ENCODE results near the gene TTC33.
A peak's percentile ranks its signal among the peaks of the same experiment; 100 is the strongest.
"Not testable (repeated sequence)": the region's sequence is repeated elsewhere in the genome, so short reads cannot be mapped to it uniquely, and the experiment has no call there.

TTC33 gene

DNA sequence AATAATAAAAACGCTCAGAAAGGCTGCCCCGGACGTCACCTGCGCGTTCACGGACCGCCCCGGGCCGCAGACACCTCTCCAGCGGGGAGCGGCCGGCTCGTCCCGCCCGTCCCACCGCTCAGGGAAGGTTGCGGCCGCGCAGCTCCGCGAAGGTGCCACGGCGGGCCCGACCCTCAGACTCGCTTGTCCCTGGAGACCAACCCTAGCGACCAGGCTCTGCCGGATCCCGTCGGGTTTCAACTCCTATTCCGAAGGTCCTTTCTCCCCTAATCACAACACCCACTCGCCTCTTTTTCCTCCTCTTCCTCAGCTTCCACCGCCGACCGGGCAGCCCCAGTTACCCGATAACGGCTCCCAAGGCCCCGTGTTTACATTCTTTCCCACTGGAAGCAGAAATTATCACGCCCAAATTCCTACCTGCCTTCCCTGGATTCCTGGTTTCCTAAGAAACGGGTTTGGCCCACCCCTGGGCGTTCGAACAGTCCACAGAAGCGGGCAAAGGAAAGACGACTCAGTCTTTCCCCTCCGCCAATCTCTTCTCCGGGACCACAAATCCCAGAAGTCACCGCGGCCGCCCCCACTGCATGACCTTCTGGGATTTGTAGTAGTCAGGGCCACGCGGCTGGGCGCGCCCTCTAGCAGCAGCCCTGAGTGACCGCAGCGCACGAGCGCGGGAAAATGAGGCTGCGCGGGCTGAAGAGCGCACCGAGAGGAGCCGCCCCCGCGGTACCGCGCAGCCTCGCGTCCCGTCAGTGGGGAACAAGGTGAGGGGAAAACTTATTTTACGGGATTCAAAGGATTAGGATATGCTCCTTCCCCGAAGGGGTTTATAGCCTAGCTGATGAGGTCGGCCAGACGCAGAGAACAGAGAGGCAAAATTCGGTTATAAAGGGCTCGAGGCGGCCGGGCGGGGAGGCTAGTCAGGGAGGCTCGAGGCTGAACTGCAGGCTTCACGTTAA, at the start of gene TTC33:
Gene TTC33 (minus strand): TSS at position 555 of the 959 bp plus-strand sequence. CDS start 8,943 bp downstream, outside the sequence.
- H3K4me3 ChIP-seq: peak within 1 kb of the TSS; percentile 57 to 97 (median 83)
- peak within 1 kb of the TSS; percentile 70 to 97 (median 90) for H3K27ac ChIP-seq

- Histone ChIP-seq H3K4me3 (no peak overlapping the region), H3K27ac (no peak overlapping the region)
Observed at GRCh38 chr5:40801771-40802562, 46.2 kb upstream of the TTC33 start.

DNA sequence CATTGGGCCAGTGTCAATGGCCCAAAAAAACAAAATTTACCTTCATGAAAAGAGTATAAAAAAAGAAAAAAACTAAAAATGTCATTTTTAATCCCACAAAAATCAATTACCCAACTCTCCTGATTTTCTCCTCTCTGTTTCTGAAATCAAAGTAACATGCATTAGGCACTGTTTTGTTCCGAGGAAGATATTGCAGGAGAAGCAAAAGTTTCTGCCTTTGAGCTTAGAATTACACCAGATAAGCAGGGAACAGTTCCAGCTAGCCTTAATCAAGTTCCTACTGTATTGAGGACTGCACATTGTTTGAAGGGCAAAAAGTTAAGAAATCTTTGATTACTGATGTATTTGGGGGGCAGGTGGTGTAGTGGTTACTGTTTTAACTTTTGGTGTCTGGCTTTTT, 43.5 kb upstream of the TTC33 start:
- no peak overlapping the region for H3K4me3 ChIP-seq
- peak overlapping the region in 4 of 21 experiments; percentile 12 to 91 (median 90) for H3K27ac ChIP-seq

DNA sequence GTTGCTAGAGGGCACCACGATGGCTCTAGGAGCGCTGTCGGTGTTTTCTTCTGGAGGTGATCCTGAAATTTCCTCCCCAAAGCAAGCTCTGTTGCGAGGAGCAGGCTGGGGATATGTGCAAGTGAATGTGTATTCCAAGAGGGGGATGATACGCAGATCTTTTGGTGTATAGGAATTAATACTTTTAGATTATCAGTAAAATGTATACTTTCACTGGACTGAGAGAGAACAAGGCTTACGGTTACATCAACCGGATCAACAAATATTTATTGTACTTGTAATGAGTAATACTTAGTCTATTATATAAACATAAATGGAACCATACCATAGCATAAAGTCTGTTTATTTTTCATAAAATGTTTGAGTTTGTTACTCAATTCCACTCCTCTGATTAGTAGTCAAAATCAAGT, 43.0 kb upstream of the TTC33 start:
- H3K27ac ChIP-seq: peak overlapping the region in 20 of 21 experiments; percentile 41 to 96 (median 91)
- peak overlapping the region; percentile 73 to 100 (median 98) for H3K4me3 ChIP-seq

- H3K27ac ChIP-seq: peak within 1 kb of the TSS; percentile 65 to 96 (median 91)
- H3K4me3 ChIP-seq: peak within 1 kb of the TSS; percentile 73 to 100 (median 98)
Observed at GRCh38 chr5:40798012-40798800, 42.4 kb upstream of the TTC33 start, which contains the start of gene PRKAA1. PRKAA1 (minus strand) TSS chr5:40798374; CDS start chr5:40798189, 185 bp downstream.

GRCh38 chr5:40797273-40798011, 41.7 kb upstream of the TTC33 start:
- peak overlapping the region; percentile 65 to 96 (median 91) for H3K27ac ChIP-seq
- peak overlapping the region; percentile 73 to 100 (median 98) for H3K4me3 ChIP-seq

GRCh38 chr5:40796487-40796889, 40.7 kb upstream of the TTC33 start:
- peak overlapping the region in 5 of 7 experiments; percentile 89 to 100 (median 98) for H3K4me3 ChIP-seq
- H3K27ac ChIP-seq: peak overlapping the region in 6 of 21 experiments; percentile 33 to 92 (median 90)

- not testable (repeated sequence) for H3K4me3 ChIP-seq, H3K27ac ChIP-seq
Observed at GRCh38 chr5:40794877-40795276, 39.1 kb upstream of the TTC33 start.

GRCh38 chr5:40794340-40794739, 38.6 kb upstream of the TTC33 start:
- H3K4me3 ChIP-seq, H3K27ac ChIP-seq: not testable (repeated sequence)

DNA sequence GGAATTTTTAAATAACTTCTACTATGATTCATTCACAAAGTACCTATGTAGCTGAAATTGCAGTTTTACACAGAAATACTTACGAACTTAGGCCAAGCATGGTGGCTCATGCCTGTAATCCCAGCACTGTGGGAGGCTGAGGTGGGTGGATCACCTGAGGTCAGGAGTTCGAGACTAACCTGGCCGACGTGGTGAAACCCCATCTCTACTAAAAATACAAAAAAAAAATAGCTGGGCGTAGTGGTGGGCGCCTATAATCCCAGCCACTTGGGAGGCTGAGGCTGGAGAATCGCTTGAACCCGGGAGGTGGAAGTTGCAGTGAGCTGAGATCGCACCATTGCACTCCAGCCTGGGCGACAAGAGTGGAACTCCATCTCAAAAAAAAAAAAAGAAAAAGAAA, 36.9 kb upstream of the TTC33 start:
- H3K4me3 ChIP-seq, H3K27ac ChIP-seq: not testable (repeated sequence)

GRCh38 chr5:40791715-40792139, 36.0 kb upstream of the TTC33 start:
- H3K27ac ChIP-seq: peak overlapping the region in 1 of 21 experiments; percentile 11
- H3K4me3 ChIP-seq: no peak overlapping the region

- Histone ChIP-seq H3K4me3 (no peak overlapping the region), H3K27ac (peak overlapping the region in 1 of 21 experiments; percentile 11)
Observed at GRCh38 chr5:40790947-40791593, 35.3 kb upstream of the TTC33 start.

- not testable (repeated sequence) for H3K27ac ChIP-seq, H3K4me3 ChIP-seq
Observed at GRCh38 chr5:40788941-40789340, 33.2 kb upstream of the TTC33 start.

GRCh38 chr5:40787986-40788385, 32.2 kb upstream of the TTC33 start:
- H3K4me3 ChIP-seq: no peak overlapping the region
- no peak overlapping the region for H3K27ac ChIP-seq

DNA sequence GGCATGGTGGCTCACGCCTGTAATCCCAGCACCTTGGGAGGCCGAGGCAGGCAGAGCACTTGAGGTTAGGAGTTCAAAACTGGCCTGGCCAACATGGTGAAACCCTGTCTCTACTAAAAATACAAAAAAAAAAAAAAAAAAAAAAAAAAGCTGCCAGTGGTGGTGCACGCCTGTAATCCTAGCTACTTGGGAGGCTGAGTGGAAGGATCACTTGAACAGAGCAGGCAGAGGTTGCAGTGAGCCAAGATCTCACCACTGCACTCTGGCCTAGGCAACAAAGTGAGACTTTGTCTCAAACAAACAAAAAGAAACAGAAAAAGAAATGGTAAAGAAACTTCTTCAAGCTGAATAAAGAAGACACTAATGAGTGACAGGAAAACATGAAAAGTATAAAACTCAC, 30.9 kb upstream of the TTC33 start:
- not testable (repeated sequence) for H3K27ac ChIP-seq

GRCh38 chr5:40784916-40785315, 29.2 kb upstream of the TTC33 start:
- Histone ChIP-seq H3K4me3 (no peak overlapping the region), H3K27ac (no peak overlapping the region)

More for the DNA sequence above, 30.9 kb upstream of the TTC33 start:
- not testable (repeated sequence) for H3K4me3 ChIP-seq

GRCh38 chr5:40784027-40784653, 28.4 kb upstream of the TTC33 start:
- H3K4me3 ChIP-seq: no peak overlapping the region

More at GRCh38 chr5:40784027-40784653, 28.4 kb upstream of the TTC33 start:
- no peak overlapping the region for H3K27ac ChIP-seq

Data from skin epidermis (tissue), 12 donors.